NCI-H345 treated with DMSO at 0.1 percent for 48 hours (cell line): ENCODE results near the gene IFIT1.
A peak's percentile ranks its signal among the peaks of the same experiment; 100 is the strongest.
"Not testable (repeated sequence)": the region's sequence is repeated elsewhere in the genome, so short reads cannot be mapped to it uniquely, and the experiment has no call there.

Source experiments
- DNase-seq: peaks from one replicate; lab custom pipeline; 2025; ENCODE audit not compliant: unreplicated experiment; lab: John Stamatoyannopoulos, UW

Gene IFIT1

DNA sequence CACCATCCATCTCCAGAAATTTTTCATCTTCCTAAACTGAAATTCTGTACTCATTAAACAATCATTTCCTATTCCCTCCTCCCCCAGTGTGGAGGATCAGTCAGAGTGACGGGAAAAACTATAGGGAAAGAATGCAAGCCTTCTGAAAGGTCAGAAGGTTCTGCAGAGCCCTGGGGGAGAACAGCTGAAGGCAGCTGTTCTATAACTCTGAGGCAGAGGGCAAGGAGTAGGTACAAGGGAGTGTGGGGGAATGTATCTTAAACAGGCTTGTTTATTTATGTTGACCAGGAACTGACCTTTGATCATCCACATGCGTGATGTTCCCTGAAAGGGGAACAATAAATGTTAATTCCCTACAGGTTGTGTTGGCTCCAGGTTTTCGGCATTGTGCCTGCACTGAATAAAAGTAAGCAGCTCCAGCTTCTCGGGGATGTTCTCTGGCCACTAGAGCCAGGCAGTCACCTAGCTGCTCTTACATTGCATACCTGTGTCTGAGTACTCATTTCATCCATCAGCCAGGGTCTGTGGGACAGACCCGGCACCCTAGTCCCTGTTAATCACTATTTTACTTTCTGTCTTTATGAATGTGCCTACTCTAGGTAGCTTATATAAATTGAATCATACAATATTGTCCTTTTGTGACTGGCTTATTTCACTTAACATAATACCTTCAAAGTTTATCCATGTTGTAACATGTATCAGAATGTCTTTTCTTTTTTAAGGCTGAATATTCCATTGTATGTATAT lies 5.8 kb downstream of the IFIT1 start:
- no peak for DNase-seq

DNA sequence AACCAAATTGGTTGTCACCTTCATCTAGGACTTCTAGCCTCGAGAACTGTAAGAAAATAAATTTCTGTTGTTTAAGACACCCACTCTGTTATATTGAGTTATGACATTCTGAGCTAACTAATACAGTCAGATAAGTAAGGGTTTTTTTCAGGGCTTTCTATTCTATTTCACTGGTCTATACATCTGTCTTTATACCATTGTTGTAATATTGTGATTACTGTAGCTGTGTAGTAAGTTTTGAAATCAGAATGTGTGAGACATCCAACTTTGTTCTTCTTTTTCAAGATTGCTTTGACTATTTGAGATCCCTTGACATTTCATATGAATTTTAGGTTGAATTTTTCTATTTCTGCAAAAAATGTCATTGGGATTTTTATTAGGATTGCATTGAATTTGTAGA lies 7.5 kb downstream of the IFIT1 start:
- no peak for DNase-seq

DNA sequence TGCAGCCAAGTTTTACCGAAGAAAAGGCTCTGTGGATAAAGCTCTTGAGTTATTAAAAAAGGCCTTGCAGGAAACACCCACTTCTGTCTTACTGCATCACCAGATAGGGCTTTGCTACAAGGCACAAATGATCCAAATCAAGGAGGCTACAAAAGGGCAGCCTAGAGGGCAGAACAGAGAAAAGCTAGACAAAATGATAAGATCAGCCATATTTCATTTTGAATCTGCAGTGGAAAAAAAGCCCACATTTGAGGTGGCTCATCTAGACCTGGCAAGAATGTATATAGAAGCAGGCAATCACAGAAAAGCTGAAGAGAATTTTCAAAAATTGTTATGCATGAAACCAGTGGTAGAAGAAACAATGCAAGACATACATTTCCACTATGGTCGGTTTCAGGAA lies 10.6 kb downstream of the IFIT1 start:
- no peak for DNase-seq

DNA sequence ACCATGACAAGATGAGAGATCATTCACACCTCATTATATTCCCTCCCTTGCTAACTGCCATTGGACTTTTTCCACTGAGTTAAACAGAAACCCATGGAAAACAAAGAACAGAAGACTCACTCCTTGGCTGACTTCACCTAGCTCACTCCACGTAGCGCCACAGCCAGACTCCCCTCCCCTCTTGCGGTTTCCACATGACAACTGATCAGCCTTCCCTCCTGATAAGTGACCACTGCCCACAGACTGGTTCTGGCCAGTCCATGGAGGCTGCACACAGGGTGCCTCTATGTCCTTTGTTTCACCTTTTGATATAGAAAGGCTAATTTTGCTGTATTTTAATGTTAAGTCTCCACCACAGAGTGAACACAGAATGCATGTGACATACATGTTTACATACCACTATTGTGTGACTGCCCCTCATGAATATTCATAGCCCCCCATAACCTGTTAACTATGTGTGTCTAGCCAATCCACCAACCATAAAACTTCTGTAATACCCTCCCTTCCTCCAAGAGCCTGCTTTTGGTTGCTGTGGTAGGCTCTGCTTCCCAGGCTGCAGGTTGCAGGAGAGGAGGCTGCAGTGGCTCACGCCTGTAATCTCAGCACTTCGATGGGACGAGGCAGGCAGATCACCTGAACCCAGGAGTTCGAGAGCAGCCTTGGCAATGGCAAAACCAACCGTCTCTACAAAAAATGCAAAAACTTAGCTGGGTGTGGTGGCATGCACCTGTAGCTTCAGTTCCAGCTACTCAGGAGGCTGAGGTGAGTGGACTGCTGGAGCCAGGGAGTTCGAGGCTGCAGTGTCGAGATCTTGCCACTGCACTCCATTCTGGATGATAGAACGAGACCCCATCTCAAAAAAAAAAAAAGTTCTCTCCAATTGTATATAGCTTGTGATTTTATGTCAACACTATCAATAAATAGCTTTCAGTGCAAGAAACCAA lies 12.0 kb downstream of the IFIT1 start:
- no peak for DNase-seq

DNA sequence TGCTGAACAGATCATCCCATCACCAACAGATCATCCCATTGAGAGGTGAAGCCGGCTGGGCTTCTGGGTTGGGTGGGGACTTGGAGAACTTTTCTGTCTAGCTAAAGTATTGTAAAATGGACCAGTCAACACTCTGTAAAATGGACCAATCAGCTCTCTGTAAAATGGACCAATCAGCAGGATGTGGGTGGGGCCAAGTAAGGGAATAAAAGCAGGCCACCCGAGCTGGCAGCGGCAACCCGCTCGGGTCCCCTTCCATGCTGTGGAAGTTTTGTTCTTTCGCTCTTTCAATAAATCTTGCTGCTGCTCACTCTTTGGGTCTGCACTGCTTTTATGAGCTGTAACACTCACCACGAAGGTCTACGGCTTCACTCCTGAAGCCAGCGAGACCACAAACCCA lies 13.8 kb downstream of the IFIT1 start:
- not testable (repeated sequence) for DNase-seq

DNA sequence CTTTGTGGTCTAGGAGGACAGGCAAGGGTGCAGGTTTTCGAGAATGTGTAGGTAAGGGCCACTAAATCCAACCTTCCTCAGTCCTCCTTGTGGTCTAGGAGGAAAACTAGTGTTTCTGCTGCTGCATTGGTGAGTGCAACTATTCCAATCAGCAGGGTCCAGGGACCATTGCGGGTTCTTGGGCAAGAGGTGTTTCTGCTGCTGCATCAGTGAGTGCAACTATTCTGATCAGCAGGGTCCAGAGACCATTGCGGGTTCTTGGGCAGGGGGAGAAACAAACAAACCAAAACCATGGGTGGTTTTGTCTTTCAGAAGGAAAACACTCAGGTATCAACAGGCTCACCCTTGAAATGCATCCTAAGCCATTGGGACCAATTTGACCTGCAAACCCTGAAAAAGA lies 15.4 kb downstream of the IFIT1 start:
- not testable (repeated sequence) for DNase-seq

DNA sequence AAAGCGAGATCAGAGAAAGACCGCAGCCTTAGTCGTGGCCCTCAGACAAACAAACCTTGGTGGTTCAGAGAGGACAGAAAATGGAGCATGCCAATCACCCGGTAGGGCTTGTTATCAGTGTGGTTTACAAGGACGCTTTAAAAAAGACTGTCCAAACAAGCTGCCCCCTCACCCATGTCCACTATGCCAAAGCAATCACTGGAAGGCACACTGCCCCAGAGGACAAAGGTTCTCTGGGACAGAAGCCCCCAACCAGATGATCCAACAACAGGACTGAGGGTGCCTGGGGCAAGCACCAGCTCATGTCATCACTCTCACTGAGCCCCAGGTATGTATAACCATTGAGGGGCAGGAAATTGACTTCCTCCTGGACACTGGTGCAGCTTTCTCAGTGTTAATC lies 16.9 kb downstream of the IFIT1 start:
- not testable (repeated sequence) for DNase-seq

DNA sequence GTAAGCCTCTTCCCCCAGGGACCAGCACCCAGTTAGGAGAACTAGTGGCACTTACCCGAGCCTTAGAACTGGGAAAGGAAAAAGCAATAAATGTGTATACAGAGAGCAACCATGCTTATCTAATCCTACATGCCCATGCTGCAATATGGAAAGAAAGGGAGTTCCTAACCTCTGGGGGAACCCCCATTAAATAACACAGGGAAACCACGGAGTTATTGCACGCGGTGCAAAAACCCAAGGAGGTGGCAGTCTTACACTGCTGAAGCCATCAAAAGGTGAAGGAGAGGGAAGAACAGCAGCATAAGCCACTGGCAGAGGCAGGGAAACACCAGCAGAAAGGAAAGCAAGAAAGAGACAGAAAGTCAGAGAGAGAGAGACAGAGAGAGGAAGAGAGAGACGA lies 18.1 kb downstream of the IFIT1 start:
- DNase-seq, result not testable (repeated sequence)

DNA sequence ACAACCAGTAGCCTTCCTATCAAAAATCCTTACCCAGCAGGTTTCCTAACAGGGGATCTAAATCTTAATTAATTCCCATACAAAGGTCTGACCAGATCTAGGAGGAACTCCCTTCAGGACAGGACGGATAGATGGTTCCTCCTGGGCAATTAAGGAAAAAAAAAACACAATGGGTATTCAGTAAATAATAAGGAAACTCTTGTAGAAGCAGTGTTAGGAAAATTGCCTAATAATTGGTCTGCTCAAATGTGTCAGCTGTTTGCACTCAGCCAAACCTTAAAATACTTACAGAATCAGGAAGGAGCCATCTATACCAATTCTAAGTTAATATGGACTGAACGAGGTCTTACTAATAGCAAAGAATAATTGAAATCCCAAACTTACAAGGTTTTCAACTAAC lies 18.7 kb downstream of the IFIT1 start:
- DNase-seq, result not testable (repeated sequence)

DNA sequence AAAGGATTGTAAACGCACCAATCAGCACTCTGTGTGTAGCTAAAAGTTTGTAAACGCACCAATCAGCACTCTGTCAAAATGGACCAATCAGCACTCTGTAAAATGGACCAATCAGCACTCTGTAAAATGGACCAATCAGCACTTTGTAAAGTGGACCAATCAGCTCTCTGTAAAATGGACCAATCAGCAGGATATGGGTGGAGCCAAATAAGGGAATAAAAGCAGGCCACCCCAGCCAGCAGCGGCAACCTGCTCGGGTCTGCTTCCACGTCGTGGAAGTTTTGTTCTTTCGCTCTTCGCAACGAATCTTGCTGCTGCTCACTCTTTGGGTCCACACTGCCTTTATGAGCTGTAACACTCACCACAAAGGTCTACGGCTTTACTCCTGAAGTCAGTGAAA lies 19.9 kb downstream of the IFIT1 start:
- not testable (repeated sequence) for DNase-seq

DNA sequence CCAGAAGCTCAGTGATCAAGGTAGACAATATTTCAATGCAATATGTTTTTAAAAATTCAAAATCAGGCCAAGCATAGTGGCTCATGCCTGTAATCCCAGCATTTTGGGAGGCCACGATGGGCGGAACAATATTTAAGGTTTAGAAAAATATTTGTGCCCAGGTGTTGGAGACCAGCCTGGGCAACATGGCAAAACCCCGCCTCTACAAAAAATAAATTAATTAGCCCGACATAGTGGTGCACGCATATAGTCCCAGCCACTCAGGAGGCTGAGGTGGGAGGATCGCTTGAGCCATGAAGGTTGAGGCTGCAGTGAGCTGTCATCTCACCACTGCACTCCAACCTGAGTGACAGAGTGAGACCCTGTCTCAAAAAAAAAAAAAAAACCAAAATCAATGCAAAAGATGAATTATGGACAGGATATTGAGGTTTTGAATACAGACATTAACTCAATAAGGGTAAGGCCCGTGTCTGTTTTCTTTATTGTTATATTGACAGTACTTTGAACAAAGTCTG lies 21.0 kb downstream of the IFIT1 start:
- no peak for DNase-seq

DNA sequence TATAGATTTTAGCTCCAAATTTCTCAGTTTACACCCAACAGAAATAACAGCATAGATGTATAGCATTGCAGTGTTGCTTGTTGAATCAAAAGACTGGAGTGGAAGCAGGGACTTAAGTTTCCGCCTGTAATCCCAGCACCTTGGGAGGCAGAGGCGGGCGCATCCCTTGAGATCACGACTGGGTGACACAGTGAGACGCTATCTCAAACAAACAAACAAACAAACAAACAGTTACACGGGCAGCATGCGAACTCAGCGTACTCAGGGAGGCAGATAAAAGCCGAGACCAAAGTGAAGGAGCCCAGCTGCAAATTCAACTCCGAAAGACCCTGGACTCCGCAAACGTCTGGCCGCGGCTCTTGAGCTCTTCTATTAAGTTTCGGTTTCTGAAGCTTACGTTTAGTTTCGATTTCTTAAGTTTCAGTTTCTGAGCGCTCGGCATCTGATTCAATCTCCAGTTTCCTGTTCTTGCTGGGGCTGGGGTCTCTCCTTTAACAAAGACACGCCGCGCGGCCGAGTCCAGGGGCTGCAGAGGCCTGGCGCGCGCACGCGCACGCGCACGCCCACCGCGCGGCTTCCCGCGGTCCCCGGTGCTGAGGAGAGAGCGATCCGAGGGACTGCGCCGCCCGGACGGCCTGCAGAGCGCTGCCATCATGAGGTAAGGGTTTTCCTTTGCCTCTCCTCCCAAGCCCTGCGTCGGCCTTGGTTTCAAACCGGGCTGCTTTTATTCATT lies 21.9 kb downstream of the IFIT1 start, which contains the start of gene IFIT5:
IFIT5 (plus strand) TSS at position 423 of the 733 bp plus-strand sequence; CDS start at position 654, 231 bp downstream.
- peak; percentile 58 for DNase-seq

DNA sequence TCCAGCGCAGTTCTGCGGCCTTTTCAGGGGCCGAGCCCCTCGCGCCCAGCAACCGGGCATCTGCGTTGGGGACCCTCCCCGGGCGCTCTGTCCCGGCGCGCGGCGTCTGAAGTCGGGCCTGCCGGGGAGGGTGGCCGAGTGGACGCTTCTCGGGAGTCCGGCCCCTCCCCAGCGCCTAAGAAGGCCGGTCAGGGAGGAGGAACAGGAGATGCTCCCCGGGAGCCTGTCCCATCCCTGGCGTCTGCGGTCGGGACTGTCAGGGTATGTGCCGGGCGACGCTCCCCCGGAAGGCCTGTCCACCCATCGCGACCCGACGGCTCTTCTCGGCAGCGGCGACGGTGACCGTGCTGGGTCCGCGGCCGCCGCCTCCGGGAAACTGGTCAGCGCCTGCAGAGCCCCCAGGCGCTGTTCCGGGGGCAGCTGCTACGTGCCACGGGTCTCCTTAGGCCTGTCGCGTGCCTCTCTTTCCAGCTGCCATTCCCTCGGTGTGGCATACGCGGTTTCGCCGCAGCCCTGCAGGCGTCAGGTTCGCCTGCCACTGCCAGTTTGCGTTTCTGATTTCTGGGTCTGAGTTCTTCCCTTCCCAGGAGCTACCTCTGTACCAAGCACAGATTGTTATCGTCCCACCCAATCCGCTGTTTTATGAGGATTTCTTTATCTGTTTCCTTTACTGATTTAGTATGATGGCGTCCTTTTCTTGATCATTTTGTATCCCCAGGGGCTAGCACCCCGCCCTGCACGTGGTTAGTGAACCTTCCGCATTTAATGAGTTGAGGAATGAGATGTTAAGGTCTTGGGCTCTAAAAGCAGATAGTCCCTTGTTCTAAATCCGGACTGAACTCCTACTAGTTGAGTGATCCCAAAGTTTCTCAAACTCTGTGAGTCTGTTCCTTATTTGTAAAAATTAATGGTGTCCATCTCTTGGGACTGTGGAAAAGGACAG lies 22.7 kb downstream of the IFIT1 start:
- DNase-seq, result no peak

DNA sequence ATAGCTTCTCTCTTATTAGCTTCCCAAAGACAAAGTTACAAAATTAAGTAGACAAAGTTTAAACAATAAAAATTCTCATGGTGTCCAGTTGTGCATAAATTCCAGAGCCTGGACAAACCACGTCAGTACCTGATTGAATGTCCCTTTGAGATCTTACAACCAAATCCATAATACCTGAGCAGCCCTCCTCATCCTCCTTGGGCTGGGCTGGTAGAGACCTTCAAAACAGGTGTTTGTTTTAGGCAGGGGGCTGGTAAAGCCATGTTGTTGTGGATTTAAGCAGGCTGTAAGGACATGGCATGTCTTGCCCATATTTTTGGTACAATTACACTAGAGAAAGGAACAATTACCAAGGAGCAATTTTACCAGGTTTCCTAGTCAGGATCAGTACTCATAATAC lies 24.0 kb downstream of the IFIT1 start:
- DNase-seq, result no peak

DNA sequence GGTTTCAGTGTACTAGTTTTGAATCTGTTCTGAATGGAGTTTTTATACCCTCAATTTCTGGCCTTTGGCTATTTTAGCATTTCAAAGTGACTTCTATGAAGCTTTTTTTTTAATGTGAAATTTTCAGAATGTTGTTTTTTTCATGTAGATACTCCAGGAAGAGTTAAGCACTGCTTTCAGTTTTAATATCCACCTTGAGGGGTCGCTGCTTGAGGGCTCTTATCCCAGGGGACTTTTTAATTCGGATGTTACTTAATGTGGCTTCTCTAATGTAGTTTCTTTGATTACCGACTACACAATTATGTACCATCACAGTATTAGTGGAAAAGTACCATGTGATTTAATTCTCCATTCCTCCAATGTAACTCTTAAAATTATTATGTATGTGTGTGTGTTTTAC lies 27.1 kb downstream of the IFIT1 start:
- no peak for DNase-seq

DNA sequence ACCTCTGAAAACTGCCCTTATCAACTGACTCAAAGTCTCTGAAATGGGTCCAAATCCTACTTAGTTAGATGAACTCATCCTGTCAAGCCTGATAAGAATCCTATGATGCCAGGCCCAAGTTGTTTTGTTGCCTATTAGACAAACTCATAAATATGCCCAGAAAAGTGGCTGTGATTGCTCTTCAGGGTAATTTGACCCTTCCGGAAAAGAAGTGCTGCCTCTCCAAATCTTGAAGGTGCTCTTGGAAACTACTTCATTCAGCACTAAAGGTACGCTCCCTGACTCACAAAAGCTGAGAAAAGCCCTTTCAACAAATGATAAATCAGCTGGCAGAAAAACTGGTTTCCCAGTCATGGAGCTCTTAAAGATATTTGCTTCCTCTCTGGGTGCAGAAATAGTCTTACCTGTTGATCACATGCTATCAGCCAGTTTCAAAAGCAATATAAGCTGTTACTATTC lies 28.6 kb downstream of the IFIT1 start:
- no peak for DNase-seq

DNA sequence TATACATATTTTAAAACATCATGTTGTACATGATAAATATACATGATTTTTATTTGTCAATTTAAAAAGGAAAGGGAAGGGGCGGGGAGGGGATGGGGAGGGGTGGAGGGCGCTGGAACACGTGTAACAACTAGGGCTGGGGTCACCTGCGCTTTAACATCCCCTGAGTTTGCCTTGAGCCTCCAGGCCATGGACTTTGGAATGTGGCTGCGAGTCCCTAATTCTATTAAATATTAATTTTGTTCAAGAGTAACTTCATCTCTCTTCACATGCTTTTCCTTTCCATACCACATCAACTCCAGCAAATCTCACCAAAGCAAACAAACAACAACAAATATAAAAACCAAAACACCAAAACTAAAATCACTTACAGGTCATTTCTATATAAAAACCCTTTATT lies 32.6 kb downstream of the IFIT1 start:
- no peak for DNase-seq

DNA sequence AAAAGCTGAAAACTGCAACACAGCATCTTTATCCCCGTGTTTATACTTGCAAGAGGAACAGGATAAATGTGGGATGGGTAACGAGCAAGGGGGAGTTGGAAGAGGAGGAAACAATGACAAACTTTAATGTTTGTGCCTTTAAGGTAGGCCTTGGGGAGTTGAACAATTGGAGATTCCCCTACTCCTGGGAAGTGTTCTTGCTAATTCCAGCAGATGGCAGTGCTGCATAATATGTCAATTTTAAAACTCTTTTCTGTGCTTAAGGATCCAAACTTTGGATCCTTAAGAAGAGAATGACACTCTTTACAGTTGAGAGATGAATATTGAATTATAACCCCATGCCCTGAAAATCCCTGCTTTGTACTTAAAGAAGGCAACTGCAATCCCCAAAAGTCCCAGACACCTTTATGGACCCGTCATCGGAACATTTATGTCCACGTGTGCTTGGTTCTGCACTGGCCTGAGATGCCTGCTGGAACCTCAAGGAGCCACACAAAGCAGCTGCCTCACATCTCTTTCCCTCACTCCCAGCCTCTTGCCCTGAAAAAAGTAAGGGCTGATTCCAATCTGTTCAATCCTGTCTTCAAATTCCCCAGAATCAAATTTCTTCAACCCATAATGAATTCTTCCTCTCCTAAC lies 33.9 kb downstream of the IFIT1 start:
- peak; percentile 3 for DNase-seq

DNA sequence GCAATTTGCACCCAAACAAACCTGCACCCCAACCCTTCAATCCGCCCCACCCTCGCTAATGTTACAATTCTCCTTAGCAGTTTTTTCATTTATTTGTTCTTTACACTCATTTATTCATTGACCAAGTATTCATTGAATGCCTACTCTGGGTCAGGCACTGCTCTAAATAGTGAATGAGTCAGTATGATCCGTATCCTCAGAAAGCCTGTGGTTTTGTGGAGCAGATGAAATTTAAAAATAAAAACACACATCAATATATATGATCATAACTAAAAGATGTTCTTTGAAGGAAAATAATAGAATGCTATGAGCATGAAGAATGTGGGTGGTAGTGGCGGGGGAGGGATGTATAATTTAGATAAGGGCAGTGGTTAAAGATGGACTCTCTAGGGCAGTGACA lies 35.2 kb downstream of the IFIT1 start:
- DNase-seq, result no peak
